ENCODE results near the gene AOPEP. TPM values are rescaled to one million over a fixed set of nuclear protein-coding genes. Genes with fewer than 3 reads are reported as not detected.
A peak's percentile ranks its signal among the peaks of the same experiment; 100 is the strongest.

Gene AOPEP
- total RNA-seq, 4 donors from 2014 or later: 56.5 to 160 (median 103) TPM

DNA sequence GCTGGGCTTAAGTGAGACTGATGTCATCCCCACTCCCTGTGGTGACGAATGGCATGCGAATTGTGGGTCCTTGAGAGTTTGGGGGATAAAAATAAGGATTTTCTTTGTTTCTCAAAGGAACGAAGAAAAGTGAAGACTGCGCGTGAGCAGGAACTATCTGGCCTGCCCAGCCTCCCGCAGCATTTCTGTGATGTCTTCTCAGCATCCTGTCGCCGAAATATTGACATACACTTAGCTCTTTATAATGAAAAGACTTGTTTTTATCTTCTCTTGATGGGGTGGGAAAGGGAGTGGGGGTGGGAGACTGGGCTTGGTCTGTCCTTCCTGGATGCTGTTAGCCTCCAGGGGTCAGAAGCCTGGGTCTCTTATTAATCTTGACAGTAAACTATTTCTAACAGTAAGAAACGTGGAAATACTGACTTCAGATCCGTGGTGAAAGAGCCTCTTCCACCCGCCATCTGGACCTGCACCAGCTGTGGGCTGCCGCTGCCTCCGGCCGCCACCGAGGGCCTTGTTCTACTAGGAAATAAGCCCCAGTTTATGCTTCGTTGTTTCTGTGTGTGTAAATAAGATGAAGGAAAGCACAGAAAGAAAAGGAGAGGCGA is 351.4 kb downstream of the AOPEP start:
- Histone ChIP-seq H3K9me3 (no peaks in the 10 kb centered on the region), H3K4me1 (peaks cover 82 to 84% of the 10 kb centered on the region in 2 donors), H3K27me3 (no peaks in the 10 kb centered on the region), H3K27ac (peak overlapping the region; percentile 85 to 96 (median 91)), H3K36me3 (peaks cover 0 to 9% of the 10 kb centered on the region in 2 donors), H3K4me3 (no peak overlapping the region)
- TF ChIP-seq POLR2A (IDR thresholded peaks at IDR 0.05): no peak
- TF ChIP-seq, protein P1, sequence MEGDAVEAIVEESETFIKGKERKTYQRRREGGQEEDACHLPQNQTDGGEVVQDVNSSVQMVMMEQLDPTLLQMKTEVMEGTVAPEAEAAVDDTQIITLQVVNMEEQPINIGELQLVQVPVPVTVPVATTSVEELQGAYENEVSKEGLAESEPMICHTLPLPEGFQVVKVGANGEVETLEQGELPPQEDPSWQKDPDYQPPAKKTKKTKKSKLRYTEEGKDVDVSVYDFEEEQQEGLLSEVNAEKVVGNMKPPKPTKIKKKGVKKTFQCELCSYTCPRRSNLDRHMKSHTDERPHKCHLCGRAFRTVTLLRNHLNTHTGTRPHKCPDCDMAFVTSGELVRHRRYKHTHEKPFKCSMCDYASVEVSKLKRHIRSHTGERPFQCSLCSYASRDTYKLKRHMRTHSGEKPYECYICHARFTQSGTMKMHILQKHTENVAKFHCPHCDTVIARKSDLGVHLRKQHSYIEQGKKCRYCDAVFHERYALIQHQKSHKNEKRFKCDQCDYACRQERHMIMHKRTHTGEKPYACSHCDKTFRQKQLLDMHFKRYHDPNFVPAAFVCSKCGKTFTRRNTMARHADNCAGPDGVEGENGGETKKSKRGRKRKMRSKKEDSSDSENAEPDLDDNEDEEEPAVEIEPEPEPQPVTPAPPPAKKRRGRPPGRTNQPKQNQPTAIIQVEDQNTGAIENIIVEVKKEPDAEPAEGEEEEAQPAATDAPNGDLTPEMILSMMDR (IDR thresholded peaks at IDR 0.05 in 4 of 5, conservative IDR thresholded peaks at IDR 0.05 in 1 of 5): no peak
- DNase-seq (peak in 1 of 2 donors; percentile 25), ATAC-seq (no peak)
- intact Hi-C loops (cut with DNase I; ENCODE audit: low total_unique reads) (loop anchor here (5.0 to 10.0 kb wide), 2 partner anchors 44 to 393 kb away; no protein-coding TSS in a partner anchor), in situ Hi-C loops (cut with MboI; ENCODE audit: low sequenced_read_pairs in 4 of 4) (no loop called here)

DNA sequence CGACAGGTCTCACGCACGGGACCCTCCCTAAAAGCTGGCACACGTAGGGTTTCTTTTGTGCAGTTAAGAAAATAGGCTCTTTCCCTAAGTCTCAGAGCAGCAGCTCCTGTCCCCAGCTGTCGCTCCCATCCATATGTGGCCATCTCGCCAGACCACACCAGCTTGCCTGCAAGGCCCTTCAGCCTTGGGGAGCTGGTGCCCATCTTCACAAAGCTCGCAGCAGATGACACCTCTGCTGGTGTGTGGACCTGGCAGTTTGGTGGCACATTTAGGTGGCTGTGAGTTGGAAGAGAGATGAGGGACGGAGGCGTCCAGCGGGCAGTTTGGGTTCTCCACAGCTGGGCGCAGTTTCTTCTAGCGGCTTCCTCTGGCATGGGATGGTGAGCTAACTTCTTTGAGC is 352.0 kb downstream of the AOPEP start:
- intact Hi-C loops (cut with DNase I; ENCODE audit: low total_unique reads): loop anchor here (5.0 to 10.0 kb wide), 2 partner anchors 44 to 394 kb away; no protein-coding TSS in a partner anchor
- DNase-seq (peak in 1 of 2 donors; percentile 11), ATAC-seq (no peak)
- Histone ChIP-seq H3K27ac (peak overlapping the region; percentile 85 to 96 (median 91)), H3K4me1 (peaks cover 83 to 87% of the 10 kb centered on the region in 2 donors), H3K27me3 (no peaks in the 10 kb centered on the region), H3K36me3 (peaks cover 0 to 13% of the 10 kb centered on the region in 2 donors), H3K4me3 (no peak overlapping the region), H3K9me3 (no peaks in the 10 kb centered on the region)
- TF ChIP-seq POLR2A (IDR thresholded peaks at IDR 0.05): no peak
- in situ Hi-C loops (cut with MboI; ENCODE audit: low sequenced_read_pairs in 4 of 4): no loop called here

DNA sequence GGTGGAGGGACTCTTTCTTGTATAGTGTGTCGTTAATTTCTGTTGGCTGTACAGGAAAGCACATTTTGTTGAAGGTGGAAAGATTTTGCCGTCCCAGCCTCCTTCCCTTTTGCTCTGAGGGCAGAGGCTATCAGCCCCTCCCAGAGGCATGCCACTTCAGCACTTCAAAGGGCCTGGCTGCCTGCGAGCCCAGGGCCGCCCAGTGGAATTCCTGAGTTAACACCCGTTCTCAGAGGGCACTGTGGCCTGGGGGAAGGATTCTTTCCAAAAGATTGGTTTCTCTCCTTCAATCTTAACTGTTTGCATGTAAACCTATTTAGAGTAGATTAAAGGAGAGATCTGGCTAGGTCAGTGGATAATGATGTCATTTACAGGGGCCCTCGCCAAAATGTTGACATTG is 352.4 kb downstream of the AOPEP start:
- Histone ChIP-seq H3K36me3 (peaks cover 0 to 13% of the 10 kb centered on the region in 2 donors), H3K4me1 (peaks cover 84 to 87% of the 10 kb centered on the region in 2 donors), H3K27ac (peak overlapping the region; percentile 85 to 96 (median 91)), H3K4me3 (no peak overlapping the region), H3K27me3 (no peaks in the 10 kb centered on the region), H3K9me3 (no peaks in the 10 kb centered on the region)
- DNase-seq (peak in 1 of 2 donors; percentile 21), ATAC-seq (no peak)
- in situ Hi-C loops (cut with MboI; ENCODE audit: low sequenced_read_pairs in 4 of 4): no loop called here
- no peak for TF ChIP-seq POLR2A (IDR thresholded peaks at IDR 0.05)
- TF ChIP-seq, protein P1 (IDR thresholded peaks at IDR 0.05 in 4 of 5, conservative IDR thresholded peaks at IDR 0.05 in 1 of 5): no peak
- intact Hi-C loops (cut with DNase I; ENCODE audit: low total_unique reads): loop anchor here (5.0 to 10.0 kb wide), 2 partner anchors 43 to 394 kb away; no protein-coding TSS in a partner anchor

DNA sequence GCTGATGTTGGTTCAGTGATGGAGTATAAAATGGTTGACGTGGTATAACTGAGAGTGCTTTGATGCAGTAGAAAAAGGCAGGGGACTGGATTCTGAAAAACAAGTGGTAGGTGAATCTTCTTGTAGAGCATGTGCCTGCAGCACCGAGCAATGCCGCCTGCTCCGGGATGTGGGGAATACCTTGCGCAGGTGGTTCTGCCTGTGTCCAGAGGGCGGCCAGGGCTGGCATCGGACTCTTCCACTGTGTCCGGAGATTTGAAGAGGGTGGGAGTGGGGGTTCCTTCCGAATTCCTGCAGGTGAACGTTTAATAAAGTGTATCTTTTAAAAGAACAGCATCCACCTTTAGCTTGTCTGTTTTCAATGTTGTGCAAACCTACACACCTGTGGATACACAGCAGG is 353.0 kb downstream of the AOPEP start:
- Histone ChIP-seq H3K27ac (peak overlapping the region; percentile 85 to 96 (median 91)), H3K4me3 (no peak overlapping the region), H3K9me3 (no peaks in the 10 kb centered on the region), H3K4me1 (peaks cover 82 to 87% of the 10 kb centered on the region in 2 donors), H3K36me3 (peaks cover 0 to 13% of the 10 kb centered on the region in 2 donors), H3K27me3 (no peaks in the 10 kb centered on the region)
- intact Hi-C loops (cut with DNase I; ENCODE audit: low total_unique reads): loop anchor here (5.0 to 10.0 kb wide), 2 partner anchors 43 to 395 kb away; no protein-coding TSS in a partner anchor
- ATAC-seq (no peak), DNase-seq (peak in 1 of 2 donors; percentile 11)
- in situ Hi-C loops (cut with MboI; ENCODE audit: low sequenced_read_pairs in 4 of 4): no loop called here
- no peak for TF ChIP-seq POLR2A (IDR thresholded peaks at IDR 0.05)
- TF ChIP-seq, protein P1 (IDR thresholded peaks at IDR 0.05 in 4 of 5, conservative IDR thresholded peaks at IDR 0.05 in 1 of 5): no peak

DNA sequence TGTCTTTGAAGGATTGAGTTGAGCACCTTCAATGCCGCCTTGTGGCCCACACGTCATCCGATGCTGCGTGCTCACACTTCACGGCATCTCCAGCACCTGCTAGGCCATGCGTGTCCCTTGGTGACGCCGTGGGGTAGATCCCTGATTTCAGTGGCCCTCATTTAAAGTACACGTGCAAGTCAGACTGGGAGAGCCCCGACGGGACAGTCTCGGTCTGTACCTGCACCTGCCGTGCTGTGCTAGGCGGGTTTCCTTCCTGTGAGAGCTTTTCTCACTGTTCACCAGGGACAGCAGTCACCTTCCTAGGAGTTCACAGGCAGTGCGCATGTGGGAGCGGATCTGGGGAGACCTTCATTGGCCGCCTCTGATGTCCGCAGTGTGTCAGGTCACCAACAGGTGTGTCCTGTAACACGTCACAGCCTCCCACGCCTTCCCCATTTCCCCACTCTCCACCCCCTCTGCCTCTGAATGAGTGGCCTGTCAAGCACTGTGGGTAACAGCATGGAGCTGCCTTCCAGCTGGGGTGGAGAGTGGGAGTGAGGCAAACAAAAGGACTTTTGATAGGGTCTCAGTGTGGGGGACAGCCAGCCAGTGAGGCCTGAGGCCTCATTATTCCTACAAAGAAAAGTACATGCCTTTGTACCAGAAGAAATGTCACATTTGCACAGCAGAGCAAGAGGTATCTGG is 354.6 kb downstream of the AOPEP start:
- TF ChIP-seq POLR2A (IDR thresholded peaks at IDR 0.05): no peak
- TF ChIP-seq, protein P1 (IDR thresholded peaks at IDR 0.05 in 4 of 5, conservative IDR thresholded peaks at IDR 0.05 in 1 of 5): no peak
- intact Hi-C loops (cut with DNase I; ENCODE audit: low total_unique reads): no loop called here
- Histone ChIP-seq H3K27ac (peak overlapping the region; percentile 42 to 96 (median 91)), H3K4me1 (peaks cover 84 to 90% of the 10 kb centered on the region in 2 donors), H3K4me3 (no peak overlapping the region), H3K9me3 (no peaks in the 10 kb centered on the region), H3K36me3 (peaks cover 0 to 13% of the 10 kb centered on the region in 2 donors), H3K27me3 (no peaks in the 10 kb centered on the region)
- DNase-seq (peak in 1 of 2 donors; percentile 36), ATAC-seq (no peak)
- in situ Hi-C loops (cut with MboI; ENCODE audit: low sequenced_read_pairs in 4 of 4): no loop called here
